SU-DHL-6 (cell line): ENCODE measurements around the gene CCNQ.

ENCODE experiments used
- CTCF ChIP-seq: fragments of 200-600 bp; sonication (generic); IDR thresholded peaks from one replicate; pipeline ENCODE4 v1.5.1; 2017; ENCODE audit warnings: antibody characterized with exemption, mild to moderate bottlenecking, low read length, moderate library complexity; ENCODE audit not compliant: insufficient read depth, poor library complexity, severe bottlenecking
- EZH2phosphoT487 ChIP-seq: fragments of 200-600 bp; sonication (generic), shearing (Covaris generic); conservative IDR thresholded peaks from 2 replicates; pipeline ENCODE4 v1.6.1; 2018; ENCODE audit warnings: mild to moderate bottlenecking, antibody characterized with exemption, low read length, moderate library complexity, mixed read lengths

- TF ChIP-seq CTCF = no peak
- no peak for TF ChIP-seq EZH2phosphoT487
These were observed 32.9 kb downstream of the CCNQ start for GRCh38 chrX:153565996-153566580.
